Body of pancreas (tissue), 4 donors: ENCODE data around the gene LYAR.

Experiments used
- CTCF ChIP-seq, 7 experiments: fragments of 450-650 bp in 4 of 7; fragments of 200-600 bp in 3 of 7; sonication (generic) in 3 of 7; IDR thresholded peaks; one replicate each; pipeline ENCODE4 v1.5.1; 2016 to 2019; ENCODE audit warnings: antibody characterized with exemption in 7 of 7
- POLR2A ChIP-seq, 3 donors: fragments of 450-650 bp; IDR thresholded peaks; one replicate each; pipeline ENCODE4 v1.6.1; 2016; ENCODE audit warnings: antibody characterized with exemption in 3 of 3, mild to moderate bottlenecking in 2 of 3

- TF ChIP-seq CTCF (IDR thresholded peaks at IDR 0.05), result no peak
- no peak for TF ChIP-seq POLR2A (IDR thresholded peaks at IDR 0.05)
These were observed 18.0 kb downstream of the LYAR start for GRCh38 chr4:4271912-4272311.
